ENCODE measurements around the gene SMCO4. TPM values are rescaled to one million over a fixed set of nuclear protein-coding genes. Genes with fewer than 3 reads are reported as not detected.
"Not testable (repeated sequence)": the region's sequence is repeated elsewhere in the genome, so short reads cannot be mapped to it uniquely, and the experiment has no call there.

Gene SMCO4

DNA sequence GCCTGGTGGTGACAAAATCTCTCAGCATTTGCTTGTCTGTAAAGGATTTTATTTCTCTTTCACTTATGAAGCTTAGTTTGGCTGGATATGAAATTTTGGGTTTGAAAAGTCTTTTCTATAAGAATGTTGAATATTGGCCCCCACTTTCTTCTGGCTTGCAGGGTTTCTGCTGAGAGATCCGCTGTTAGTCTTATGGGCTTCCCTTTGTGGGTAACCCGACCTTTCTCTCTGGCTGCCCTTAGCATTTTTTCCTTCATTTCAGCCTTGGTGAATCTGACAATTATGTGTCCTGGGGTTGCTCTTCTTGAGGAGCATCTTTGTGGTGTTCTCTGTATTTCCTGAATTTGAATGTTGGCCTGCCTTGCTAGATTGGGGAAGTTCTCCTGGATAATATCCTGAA lies 100.0 kb downstream of the SMCO4 start:
- H4K91ac ChIP-seq (ENCODE audit: low read length); H3K9me3 ChIP-seq (ENCODE audit: control insufficient read depth, low read length); H2BK15ac ChIP-seq (ENCODE audit: low read depth, poor library complexity, severe bottlenecking); H4K8ac ChIP-seq (ENCODE audit: low read length); H3K9ac ChIP-seq (ENCODE audit: low read length); H3K4ac ChIP-seq (ENCODE audit: low read depth in 1 of 2, low read length in 2 of 2); H2BK120ac ChIP-seq (ENCODE audit: low read depth, low read length); DNase-seq; H3K27ac ChIP-seq (ENCODE audit: low read length, poor library complexity, severe bottlenecking); H3K14ac ChIP-seq (ENCODE audit: low read length in 2 of 2); H3K23ac ChIP-seq (ENCODE audit: low read length in 2 of 2); H2BK5ac ChIP-seq (ENCODE audit: low read depth, low read length, poor library complexity, severe bottlenecking); H3K18ac ChIP-seq (ENCODE audit: low read depth in 1 of 2, low read length in 2 of 2); H3K79me1 ChIP-seq (replicated peaks; ENCODE audit: low read length, poor library complexity, severe bottlenecking); H3K4me3 ChIP-seq (ENCODE audit: insufficient read depth in 1 of 2, low read depth in 1 of 2, low read length in 2 of 2); H2AK5ac ChIP-seq (ENCODE audit: low read length, severe bottlenecking); H2BK12ac ChIP-seq (ENCODE audit: low read length in 2 of 2); H2AFZ ChIP-seq (ENCODE audit: low read depth, low read length); H3K4me1 ChIP-seq (ENCODE audit: control insufficient read depth, insufficient read depth, low read depth, low read length); H3K27me3 ChIP-seq (ENCODE audit: control insufficient read depth in 1 of 2, insufficient read depth in 1 of 2, low read length in 2 of 2); H3K36me3 ChIP-seq (ENCODE audit: control insufficient read depth in 1 of 2, insufficient read depth in 2 of 2, low read depth in 1 of 2, low read length in 2 of 2); H3K4me2 ChIP-seq (ENCODE audit: low read length, poor library complexity, severe bottlenecking): not testable (repeated sequence)
- WGBS: 100% methylated on average over 1 of the region's 2 CpGs

DNA sequence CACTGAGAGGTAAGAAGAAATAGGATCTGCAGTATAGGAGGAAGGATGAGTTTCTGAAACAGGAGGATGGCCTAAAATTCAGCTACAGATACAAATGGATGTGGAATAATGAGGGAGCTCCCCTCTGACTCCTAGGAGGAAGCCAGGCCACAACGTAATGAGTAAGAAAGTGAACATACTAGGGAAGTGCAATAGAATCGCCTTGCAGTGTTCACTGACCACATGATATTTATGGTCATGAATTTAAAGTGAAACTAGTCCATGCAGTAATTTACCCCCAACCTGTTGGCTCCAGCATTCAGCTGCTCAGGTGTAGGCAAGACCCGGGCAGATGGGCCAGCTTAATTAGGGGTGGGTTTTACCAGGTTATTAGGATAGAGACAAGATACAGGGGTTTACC lies 110.9 kb downstream of the SMCO4 start:
- Histone ChIP-seq H3K4me1 (ENCODE audit: control insufficient read depth, insufficient read depth, low read depth, low read length) (no peaks in the 10 kb centered on the region), H3K4me2 (ENCODE audit: low read length, poor library complexity, severe bottlenecking) (no peak overlapping the region), H3K36me3 (ENCODE audit: control insufficient read depth in 1 of 2, insufficient read depth in 2 of 2, low read depth in 1 of 2, low read length in 2 of 2) (no peaks in the 10 kb centered on the region), H3K79me1 (replicated peaks; ENCODE audit: low read length, poor library complexity, severe bottlenecking) (no peaks in the 10 kb centered on the region), H2BK15ac (ENCODE audit: low read depth, poor library complexity, severe bottlenecking) (no peak overlapping the region), H3K4me3 (ENCODE audit: insufficient read depth in 1 of 2, low read depth in 1 of 2, low read length in 2 of 2) (no peak overlapping the region), H2BK5ac (ENCODE audit: low read depth, low read length, poor library complexity, severe bottlenecking) (no peak overlapping the region), H3K9me3 (ENCODE audit: control insufficient read depth, low read length) (no peaks in the 10 kb centered on the region), H3K9ac (ENCODE audit: low read length) (no peak overlapping the region), H3K18ac (ENCODE audit: low read depth in 1 of 2, low read length in 2 of 2) (no peak overlapping the region), H2AK5ac (ENCODE audit: low read length, severe bottlenecking) (no peak overlapping the region), H3K23ac (ENCODE audit: low read length in 2 of 2) (no peak overlapping the region), H2BK12ac (ENCODE audit: low read length in 2 of 2) (no peak overlapping the region), H4K91ac (ENCODE audit: low read length) (no peak overlapping the region), H3K27ac (ENCODE audit: low read length, poor library complexity, severe bottlenecking) (no peak overlapping the region), H3K27me3 (ENCODE audit: control insufficient read depth in 1 of 2, insufficient read depth in 1 of 2, low read length in 2 of 2) (no peaks in the 10 kb centered on the region), H2AFZ (ENCODE audit: low read depth, low read length) (no peak overlapping the region), H4K8ac (ENCODE audit: low read length) (no peak overlapping the region), H2BK120ac (ENCODE audit: low read depth, low read length) (no peak overlapping the region), H3K4ac (ENCODE audit: low read depth in 1 of 2, low read length in 2 of 2) (no peak overlapping the region), H3K14ac (ENCODE audit: low read length in 2 of 2) (no peak overlapping the region)
- 82% methylated on average over 3 of the region's 3 CpGs for WGBS
- no peak for DNase-seq

Small RNA genes within 50 kb of the gene (small RNA-seq; reads per million reads assigned to genes)
- not detected for gene RN7SL223P (ENCODE audit: low read depth)

Data from mesenchymal stem cell (in vitro differentiated cells and primary cell).